GM19372 (cell line): Measurements from ENCODE around the gene ASAP3.

ENCODE experiments used
- ATAC-seq: cut with Tn5 transposase; IDR thresholded peaks from one replicate; pipeline ENCODE4 v1.9.1; 2021; ENCODE audit warnings: mild to moderate bottlenecking, low read depth, moderate library complexity; ENCODE audit not compliant: unreplicated experiment

ASAP3 gene

DNA sequence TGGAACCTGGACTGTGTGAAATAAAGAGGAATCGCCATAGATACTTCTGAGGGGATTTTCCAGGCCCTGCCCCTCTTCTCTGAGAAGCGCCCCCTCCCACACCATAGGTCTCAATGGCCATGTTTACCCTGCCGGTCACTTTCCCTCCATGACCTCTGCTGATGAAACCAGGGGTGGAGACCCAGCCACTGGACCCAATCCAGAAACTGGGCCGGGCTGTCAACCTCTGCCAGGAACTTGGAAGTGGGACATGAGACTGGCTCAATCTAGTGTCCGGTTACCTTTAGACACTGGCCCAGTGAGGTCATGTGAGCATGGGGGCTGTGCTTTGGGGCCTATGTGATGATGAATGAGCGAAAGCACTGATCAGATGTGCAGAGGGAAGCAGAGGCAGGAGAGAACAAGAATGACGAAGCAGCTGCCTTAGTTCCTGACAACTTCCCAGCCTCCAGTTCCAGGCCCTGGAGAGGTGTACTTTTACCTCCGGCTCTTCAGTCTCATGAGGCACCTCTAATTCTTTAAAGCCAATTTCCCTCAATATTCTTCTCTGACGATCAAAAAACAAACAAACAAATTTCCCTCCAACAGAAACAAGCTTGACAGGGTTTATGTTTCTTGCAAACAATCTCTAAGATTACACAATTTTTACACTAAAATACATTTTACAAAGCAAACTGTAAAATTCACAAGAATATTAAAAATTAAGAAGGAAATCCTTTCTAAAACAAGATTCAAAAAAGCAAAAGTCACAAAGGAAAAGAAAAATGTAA is 4.9 kb downstream of the ASAP3 start:
- ATAC-seq = no peak

DNA sequence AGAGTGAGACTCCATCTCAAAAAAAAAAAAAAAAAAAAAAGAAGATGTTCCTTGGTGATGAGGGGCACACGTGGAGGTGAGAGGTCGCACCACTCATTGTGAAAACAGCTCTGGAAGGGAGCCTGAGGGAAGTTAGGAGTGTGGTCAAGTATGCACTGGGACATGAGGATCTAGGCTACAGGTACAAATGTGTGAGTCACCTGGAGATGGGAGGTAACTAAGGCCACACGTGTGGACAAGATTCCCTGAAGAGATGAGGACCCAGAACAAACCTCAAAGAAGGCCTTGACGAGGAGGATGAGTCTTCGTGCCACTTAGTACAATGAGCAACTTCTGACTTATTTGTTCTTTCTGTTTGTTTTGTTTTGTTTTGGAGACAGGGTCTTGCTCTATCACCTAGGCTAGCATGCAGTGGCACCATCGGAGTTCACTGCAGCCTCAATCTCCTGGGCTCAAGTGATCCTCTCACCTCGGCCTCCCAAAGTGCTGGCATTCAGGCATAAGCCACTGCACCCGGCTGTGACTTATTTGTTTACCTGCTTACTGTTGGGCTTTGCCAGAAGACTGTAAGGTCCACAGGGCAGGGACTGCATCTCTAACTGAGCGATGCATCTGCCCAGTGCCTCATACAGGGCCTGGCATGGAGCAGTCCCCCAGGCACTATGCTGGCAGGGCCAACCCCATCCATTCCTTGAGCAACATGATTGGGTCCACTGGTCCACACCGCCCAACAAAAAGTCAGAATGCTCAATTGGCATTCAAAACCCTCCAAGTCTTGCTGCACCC is 6.4 kb downstream of the ASAP3 start:
- ATAC-seq = no peak

GRCh38 chr1:23475641-23476040 is 8.3 kb downstream of the ASAP3 start:
- ATAC-seq = no peak

- no peak for ATAC-seq
Measured at GRCh38 chr1:23475134-23475628, 8.8 kb downstream of the ASAP3 start.

GRCh38 chr1:23473037-23473800 is 10.8 kb downstream of the ASAP3 start:
- ATAC-seq = no peak

DNA sequence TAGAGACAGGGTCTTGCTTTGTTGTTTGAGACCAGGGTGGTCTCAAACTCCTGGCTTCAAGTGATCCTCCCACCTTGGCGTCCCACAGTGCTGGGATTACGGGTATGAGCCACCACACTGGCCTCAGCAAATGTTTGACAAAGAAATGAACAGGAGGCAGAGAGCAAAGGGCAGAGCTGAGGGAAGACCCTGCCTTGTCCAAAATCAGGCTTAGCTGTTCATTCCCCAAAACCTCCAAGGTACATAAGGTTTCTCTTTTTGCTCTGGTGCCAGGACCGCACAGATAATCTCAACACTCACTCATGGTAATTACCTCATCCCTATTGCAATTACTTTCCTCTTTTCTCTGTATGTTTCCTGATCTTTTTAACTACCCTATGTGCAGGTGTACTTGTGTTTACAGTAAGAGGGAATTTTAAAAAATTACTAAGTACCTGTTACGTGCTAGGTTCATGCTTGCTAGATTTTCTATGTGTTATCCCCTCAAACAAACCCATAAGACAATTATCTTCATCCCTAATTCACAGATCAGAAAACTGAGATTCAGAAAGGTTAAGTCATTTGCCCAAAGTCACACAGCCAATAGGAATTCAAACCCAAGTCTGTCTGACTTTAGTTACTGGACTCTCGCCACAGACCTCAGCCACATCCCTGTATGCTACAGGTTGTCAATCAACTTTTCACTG is 11.5 kb downstream of the ASAP3 start:
- no peak for ATAC-seq

DNA sequence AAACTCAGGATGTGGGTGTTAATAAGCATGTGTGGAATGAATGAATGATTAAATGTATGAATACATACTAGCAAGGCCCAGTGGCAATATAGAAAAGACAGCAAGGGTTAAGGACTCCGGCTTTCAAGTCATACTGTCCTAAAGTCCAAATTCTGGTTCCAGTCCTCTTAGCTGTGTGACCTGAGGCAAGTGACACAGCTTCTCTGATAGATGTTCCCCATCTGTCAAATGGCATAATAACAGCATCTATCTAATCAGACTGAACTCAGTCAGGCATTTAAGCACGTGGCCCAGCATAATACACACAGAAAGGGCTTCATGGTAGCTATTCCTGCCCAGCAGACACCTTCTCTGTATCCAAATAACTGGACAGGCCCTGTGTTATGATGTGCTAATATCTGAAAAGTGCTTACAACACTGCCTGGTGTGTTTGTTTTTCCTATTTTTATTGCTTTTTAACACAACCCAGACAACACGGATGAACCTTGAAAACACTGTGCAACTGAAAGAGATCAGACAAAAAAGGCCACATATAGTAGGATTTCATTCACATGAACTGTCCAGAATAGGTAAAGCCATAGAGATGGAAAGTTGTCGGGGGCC is 12.4 kb downstream of the ASAP3 start:
- ATAC-seq = no peak

GRCh38 chr1:23470282-23471070 is 13.5 kb downstream of the ASAP3 start:
- ATAC-seq = no peak

GRCh38 chr1:23469372-23469982 is 14.5 kb downstream of the ASAP3 start:
- ATAC-seq = no peak

DNA sequence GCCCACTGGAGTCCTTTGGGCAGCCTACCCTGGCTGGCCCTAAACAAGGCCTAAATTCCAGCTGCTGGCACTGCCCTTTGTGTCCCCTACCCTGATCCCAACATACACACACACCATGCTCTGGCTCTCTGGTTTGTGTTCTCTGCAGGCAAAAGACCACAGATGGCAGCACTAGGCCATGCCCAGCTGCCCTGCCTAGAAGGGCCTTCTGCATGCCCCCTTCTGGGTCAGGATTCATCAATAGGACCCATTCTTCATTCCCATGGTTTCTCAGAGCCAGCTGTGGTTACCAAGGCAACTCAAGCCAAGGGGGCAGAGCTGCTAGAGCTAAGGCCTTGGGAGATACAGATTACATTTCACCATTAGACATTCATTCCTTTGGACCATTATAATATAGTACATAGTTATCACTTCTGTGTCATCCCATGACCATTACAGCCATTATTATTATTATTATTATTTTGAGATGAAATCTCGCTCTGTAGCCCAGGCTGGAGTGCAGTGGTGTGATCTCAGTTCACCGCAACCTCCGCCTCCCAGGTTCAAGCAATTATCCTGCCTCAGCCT is 17.5 kb downstream of the ASAP3 start:
- no peak for ATAC-seq

DNA sequence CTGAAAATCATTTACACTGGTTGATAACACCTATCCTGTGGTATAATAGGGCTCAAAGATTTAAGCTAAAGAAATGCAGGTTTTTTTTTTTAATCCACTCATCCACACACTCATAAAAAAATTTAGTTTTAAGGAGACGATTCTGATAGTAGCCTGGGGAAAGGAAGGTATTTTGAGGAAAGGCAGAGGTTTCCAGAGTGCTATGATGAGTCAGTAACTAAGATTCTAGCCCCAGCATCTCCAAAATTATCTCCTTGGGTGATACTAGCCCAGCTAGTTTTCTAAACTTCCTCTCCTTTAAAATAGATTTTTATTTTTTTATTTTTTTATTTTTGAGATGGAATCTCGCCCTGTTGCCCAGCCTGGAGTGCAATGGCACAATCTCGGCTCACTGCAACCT is 20.7 kb downstream of the ASAP3 start:
- no peak for ATAC-seq

- no peak for ATAC-seq
Measured at GRCh38 chr1:23462766-23463165, 21.2 kb downstream of the ASAP3 start.

GRCh38 chr1:23461050-23461449 is 22.9 kb downstream of the ASAP3 start:
- ATAC-seq = no peak

DNA sequence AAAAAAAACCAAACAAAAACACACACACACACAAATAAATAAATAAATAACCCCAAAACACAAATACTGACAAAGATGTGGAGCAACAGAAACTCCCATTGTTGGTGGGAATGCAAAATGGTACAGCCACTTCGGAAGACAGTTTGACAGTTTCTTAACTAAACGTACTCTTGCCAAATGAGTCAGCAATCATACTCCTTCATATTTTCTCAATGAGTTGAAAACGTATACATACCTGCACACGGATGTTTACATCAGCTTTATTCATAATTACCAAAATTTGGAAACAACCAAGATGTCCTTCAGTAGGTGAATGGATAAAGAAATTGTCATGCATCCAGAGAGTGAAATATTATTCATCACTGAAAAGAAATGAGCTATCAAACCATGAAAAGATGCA is 23.5 kb downstream of the ASAP3 start:
- ATAC-seq = no peak

DNA sequence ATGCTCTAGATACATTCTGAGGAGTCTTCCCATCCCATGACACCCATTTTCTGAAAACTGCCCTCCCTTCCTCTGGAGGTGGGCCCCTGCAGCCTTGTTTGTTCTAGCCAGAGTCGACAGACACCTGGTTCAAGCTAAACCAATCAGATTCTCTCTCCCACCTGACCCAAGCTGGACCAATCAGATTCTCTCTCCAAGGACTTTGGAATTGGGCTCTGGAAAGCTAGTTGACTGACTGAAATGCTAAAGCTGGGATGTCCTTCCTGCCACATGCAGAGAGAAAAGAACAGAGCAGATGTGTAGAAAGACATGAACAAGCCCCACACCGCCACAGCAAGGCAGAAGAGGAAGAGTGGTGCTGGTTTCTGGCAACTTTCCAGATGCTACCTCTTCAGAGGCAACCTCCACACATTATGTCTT is 24.6 kb downstream of the ASAP3 start:
- ATAC-seq = no peak

- ATAC-seq = no peak
Measured at GRCh38 chr1:23456226-23456625, 27.8 kb downstream of the ASAP3 start.

- ATAC-seq = no peak
Measured at GRCh38 chr1:23453455-23454000, 30.5 kb downstream of the ASAP3 start.

DNA sequence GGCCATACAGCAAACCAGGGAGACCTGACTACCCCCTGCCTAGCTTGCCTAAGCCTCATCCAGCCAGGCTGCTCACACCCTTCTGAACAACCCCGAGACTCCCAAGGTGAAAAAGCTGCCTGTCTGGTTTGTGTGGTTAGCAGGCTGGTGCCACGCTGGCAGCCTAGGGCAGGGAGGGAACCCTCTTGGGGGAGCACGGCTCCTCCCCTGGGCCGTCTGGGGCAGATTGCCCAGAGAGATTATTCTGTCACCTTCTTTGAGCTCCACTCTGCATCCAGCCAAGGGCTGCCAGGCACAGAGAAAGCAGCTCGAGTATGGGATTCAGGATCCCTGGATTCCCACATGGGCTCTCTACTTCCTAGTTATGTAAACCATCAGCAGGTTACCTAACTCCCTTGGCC is 32.0 kb downstream of the ASAP3 start:
- no peak for ATAC-seq
